Stomach (tissue), 4 donors: ENCODE results near the gene HAUS8.

Experiments used
- POLR2A ChIP-seq, 4 donors: fragments of 450-650 bp; IDR thresholded peaks; one replicate each; pipeline ENCODE4 v1.6.1; 2016; ENCODE audit warnings: antibody characterized with exemption in 4 of 4, control low read depth in 2 of 4, mild to moderate bottlenecking in 1 of 4, moderate library complexity in 1 of 4
- POLR2AphosphoS5 ChIP-seq, 3 donors: sonication (generic); formaldehyde crosslinking; IDR thresholded peaks; one replicate each; pipeline ENCODE4 v1.6.1; 2016; ENCODE audit warnings: antibody characterized with exemption in 3 of 3
- TF ChIP-seq, protein P1 (sequence below), 7 experiments: fragments of 450-650 bp in 4 of 7; fragments of 200-600 bp in 3 of 7; sonication (generic) in 3 of 7; IDR thresholded peaks; one replicate each; pipeline ENCODE4 v1.5.1; 2016 to 2019; ENCODE audit warnings: antibody characterized with exemption in 7 of 7, control low read depth in 2 of 7, mild to moderate bottlenecking in 1 of 7

DNA sequence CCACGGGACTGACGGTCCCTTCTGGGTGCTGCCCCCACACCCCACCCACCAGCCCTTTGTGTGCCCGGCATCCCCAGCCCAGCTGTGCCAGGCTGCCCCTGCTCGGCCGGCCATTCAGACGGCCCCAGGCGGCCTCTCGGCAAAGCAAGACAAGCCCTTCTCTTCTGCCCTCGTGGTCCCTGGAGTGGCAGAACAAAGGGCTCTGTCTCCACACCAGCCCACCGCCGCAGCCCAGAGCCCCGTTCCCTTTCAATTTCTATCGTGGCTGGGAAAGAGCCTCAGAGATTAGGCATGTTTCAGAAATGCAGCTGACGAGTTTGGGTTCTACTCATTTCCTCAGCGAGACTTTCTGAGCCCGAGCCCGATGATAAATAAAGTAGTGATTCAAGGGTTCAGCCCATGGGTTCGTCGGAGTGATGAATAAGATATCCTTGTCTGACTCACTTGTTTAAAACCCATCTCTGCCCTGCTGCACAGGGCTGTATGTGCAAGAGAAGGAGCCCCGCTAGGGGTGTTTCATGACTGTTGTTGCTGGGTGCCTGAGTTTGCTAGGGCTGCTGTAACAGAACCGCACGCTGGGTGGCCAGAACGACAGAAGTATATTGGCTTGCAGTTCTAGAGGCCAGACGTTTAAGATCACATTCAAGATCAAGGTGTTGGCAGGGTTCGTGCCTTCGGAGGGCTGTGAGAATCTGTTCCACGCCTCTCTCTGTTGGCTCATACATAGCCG, 4.6 kb upstream of the HAUS8 start:
- TF ChIP-seq POLR2A (IDR thresholded peaks at IDR 0.05) (no peak), POLR2AphosphoS5 (IDR thresholded peaks at IDR 0.05) (peak in 2 of 3 donors; percentile 34 to 68)
- TF ChIP-seq, protein P1, sequence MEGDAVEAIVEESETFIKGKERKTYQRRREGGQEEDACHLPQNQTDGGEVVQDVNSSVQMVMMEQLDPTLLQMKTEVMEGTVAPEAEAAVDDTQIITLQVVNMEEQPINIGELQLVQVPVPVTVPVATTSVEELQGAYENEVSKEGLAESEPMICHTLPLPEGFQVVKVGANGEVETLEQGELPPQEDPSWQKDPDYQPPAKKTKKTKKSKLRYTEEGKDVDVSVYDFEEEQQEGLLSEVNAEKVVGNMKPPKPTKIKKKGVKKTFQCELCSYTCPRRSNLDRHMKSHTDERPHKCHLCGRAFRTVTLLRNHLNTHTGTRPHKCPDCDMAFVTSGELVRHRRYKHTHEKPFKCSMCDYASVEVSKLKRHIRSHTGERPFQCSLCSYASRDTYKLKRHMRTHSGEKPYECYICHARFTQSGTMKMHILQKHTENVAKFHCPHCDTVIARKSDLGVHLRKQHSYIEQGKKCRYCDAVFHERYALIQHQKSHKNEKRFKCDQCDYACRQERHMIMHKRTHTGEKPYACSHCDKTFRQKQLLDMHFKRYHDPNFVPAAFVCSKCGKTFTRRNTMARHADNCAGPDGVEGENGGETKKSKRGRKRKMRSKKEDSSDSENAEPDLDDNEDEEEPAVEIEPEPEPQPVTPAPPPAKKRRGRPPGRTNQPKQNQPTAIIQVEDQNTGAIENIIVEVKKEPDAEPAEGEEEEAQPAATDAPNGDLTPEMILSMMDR (IDR thresholded peaks at IDR 0.05), result peak in 5 of 7 experiments; percentile 55 to 70 (median 59)
